GM21529 (cell line): Measurements from ENCODE around the gene ATXN7L1.

Experiments
- ATAC-seq: cut with Tn5 transposase; IDR thresholded peaks from one replicate; pipeline ENCODE4 v1.9.1; 2021; ENCODE audit not compliant: unreplicated experiment

Gene ATXN7L1

GRCh38 chr7:105782391-105783042 lies 93.9 kb downstream of the ATXN7L1 start:
- ATAC-seq, result no peak

DNA sequence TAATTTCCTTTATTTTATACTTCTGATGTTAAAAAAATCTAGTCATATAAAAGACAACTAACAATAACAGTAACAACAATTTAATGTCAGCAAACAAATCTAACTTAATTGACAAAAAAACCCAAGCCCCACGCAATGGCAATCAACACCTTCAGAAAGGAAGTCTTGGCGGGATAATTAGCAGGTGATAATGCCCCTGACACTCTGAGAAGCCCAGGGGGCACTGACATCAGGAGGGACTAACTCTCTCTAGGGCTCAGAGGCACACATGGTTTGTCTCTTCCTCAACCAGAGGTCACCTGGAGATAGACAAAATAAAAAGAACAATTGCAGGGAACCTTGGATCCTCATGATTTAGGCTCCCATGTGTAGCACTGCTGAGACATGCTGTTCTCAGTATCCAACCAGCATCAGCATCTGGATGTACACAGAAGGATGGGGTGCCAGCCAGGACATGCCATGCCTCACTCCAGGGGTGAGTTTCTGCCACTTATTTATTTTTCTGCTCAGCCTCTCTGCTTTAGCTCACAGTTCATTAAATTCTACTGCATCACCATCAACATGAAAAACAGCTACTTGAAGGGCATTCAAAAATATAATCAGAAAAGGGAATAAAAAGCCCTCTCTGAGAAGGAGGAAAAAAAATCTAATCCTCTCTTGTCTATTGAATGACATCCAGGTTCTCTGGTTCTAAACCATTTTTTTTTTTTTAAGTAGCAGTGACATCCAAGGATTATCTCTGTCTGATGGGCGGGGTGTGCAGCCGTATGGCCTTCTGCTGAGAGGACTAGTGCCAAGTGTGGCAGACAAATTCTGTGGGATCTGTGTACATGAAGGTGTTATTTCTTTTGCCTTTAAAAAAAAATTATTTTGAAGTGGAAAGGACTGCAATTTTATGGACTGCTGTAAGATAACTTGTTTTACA lies 96.3 kb downstream of the ATXN7L1 start:
- ATAC-seq, result no peak

- ATAC-seq, result no peak
These were observed 97.4 kb downstream of the ATXN7L1 start for GRCh38 chr7:105778956-105779355.

DNA sequence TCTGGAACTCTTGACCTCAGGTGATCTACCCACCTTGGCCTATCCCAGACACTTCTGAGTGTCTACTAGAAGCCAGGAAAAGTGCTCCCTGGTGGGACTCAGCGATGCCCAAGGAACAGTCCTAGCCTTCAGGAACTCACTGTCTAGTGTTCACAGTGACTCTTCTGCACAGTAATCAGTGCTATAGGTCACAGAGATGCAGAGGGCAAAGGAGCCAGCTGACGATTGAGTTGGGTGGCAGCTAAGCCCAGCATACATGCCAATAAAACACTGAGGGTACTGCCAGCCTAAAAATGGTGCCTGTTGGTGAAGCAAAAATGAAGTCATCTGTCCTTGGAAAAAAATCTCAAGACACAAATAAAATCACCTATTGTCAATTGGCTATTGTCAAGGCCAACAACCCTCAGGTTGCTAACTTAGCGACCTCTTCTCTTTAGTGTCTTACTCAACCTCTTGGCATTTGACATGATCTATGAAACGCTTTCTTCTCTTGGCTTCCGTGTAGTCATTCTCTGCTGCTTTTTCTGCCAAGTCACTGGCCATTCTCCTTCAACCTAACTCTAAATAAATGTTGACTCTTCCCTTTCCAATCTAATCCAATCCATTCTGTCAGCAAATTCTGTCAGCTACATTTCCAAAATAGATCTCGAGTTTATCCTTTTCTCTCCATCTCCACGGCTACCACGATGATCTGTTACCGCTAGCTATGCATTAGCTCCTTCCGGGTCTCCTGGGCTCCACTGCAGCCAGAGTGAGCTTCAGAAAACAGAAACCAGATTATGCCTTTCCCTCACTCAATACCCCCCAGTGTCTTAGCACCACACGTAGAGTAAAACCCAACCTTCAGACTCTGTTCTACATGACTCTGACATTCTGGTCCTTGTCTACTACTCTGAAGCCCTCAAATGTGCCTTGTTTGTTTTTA lies 99.2 kb downstream of the ATXN7L1 start:
- no peak for ATAC-seq

- ATAC-seq, result no peak
These were observed 100.2 kb downstream of the ATXN7L1 start for GRCh38 chr7:105776068-105776790.

DNA sequence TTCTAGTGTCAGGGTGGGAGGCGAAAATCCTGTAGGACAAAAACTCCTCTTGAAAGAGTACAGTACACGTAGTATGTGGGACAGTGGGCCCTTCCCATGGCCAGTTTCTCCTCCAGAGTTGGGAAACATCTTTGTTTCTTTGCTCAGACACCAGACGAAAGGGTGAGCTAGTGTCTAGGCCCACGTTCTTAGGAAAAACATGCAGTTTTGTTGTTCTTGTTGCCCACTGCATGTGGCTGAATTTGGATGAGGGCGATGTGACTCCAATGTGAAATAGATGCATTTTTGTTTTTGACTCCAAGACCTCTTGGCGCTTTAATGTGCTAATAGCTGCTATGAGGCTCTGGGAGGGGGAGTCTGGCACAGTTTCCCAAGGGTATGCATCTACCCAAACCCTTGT lies 100.8 kb downstream of the ATXN7L1 start:
- ATAC-seq, result no peak

DNA sequence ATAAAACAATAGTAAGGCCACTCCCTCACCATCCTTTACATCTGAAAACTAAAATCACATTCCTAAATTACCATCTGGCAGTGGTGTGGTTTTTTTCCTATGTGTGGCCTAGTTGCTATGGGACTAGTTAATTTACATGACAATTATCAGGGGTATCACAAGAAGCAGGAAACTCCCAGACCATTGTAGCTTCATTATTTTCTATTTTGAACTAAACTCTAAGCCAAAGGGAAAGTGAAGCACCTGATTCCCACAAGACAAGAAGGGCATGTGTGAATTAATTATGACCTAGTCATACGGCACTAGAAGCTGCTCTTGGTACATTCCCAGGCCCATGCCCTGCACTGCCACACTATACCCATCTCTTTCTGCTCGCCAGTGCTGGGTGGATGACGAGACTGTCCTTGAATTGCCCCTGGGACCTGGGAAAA lies 103.4 kb downstream of the ATXN7L1 start:
- ATAC-seq, result no peak

DNA sequence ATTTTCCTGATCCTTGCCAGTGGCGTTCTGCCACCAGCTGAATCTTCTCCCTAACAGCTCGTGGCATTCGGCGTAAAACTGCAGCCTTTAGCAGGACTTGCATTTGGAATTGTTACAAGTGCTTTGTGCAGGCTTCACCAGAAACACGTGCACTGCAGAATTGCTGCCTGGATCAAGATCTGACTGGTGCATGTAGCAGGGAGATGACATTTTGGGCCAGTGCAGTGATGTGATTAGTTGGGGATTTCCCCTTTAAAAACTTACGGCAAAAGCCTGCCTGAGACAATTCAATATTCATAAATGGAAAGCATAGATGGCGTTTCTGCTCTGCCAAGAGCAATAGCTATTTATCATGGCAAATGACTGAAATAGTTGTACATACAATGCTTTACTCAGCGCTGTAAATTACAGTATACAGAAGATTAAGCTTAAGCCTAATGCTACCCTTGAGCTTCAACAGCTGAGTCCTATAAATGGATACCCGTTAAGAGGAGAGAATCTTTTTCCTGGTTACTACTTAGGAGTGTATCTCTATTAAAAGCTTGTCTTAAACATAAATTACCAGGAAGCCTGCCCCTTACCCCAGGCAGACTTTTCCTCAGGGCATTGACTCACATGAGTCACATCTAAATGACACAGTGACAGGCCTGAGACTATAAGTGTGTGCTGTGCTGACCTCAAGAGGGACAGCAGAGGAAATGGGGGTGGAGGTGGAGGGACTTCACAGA lies 106.3 kb downstream of the ATXN7L1 start:
- no peak for ATAC-seq

DNA sequence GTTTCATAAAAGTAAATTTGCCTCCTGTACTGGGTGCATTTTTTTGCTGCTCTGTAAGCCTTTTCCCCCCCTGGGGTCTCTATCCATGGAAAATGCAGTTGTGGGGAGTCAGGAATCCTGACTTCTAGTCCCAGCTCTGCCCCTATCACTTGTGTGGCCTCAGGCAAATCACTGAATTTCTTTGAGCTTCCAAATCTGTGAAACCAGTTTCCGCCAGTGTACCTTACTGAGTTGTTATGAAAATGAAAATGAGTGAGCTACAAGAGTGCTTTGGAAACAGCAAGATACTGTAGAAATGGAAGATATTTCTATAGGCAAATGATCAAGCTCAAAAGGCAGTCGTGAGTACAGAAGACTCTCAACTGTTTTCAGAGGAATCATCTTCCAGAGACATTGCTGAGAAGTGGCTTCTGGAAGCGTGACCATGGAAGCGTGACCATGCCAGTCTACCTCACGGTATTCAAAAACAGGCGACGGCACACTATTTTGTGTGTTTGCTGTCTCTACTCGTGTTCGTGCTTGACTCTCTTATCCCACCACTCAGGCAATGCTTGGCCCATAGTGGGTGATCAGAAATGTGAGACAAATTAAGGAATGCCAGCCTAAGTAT lies 107.4 kb downstream of the ATXN7L1 start:
- no peak for ATAC-seq

- no peak for ATAC-seq
These were observed 108.3 kb downstream of the ATXN7L1 start for GRCh38 chr7:105768117-105768516.

DNA sequence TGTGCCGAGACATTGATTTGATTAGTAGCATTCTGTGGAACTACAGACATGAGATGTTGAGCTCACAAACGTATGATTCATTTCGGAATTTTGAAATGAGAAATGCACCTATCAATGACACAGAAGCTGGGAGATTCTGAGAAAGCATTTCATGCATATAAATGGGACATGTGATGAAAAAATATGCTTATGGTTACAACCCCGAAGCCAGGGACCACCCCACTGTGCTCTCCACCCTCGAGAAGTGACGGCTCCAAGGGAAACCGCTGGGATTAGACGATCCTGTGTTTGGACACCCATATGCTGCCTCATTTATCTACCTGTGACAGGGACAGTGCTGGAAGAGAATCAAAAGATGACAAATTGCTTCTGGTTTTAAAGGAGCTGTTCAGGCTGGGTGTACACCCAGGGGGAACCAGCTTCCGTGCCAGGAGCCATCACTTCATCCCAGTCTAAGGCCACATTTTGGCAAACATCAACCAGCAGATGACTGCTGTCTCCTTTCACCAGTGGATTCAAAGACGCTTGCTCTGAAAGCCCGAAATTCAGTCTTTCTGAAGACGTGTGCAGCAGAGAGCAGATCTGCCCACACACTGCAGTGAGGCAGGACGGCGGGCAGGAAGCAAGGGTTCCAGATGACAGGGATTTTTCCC lies 109.9 kb downstream of the ATXN7L1 start:
- ATAC-seq, result peak; percentile 46

DNA sequence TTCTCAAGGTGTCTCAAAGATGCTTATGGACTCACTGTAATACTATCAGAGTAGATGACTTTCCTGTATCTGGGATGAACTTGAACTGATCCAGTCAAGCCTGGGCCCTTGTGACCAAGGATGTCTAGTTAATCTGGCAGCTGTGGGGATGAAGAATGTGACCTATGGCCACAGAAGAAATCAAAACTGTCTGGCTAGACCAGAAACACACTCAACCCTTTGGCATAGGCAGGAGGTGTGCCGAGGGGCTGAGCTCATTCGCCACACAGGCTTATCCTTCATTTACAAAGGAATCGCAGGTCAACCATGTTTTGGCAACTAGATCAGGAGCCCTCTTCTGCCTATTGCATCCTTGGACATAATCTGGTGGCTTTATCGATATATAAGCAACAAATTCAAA lies 110.6 kb downstream of the ATXN7L1 start:
- ATAC-seq, result no peak

DNA sequence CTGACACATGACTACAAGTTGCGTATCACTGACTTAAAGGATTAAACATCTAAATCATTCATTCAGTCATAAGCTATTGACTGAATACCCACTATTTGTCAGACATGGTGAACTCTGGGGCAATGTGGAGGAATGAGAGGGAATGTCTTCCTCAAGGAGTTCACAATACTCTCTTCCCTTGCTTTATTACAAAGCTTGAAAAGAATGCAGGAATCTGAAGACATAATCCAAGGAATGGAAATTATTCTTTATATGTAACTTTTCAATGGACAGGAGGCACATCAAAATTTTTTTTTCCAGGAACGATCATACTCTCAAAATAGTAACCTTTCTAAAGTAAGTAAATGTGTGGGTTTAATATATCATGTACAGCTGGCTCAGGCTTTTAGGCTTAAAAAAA lies 111.9 kb downstream of the ATXN7L1 start:
- no peak for ATAC-seq

GRCh38 chr7:105760551-105761447 lies 115.6 kb downstream of the ATXN7L1 start:
- no peak for ATAC-seq

GRCh38 chr7:105759670-105760550 lies 116.5 kb downstream of the ATXN7L1 start:
- no peak for ATAC-seq

DNA sequence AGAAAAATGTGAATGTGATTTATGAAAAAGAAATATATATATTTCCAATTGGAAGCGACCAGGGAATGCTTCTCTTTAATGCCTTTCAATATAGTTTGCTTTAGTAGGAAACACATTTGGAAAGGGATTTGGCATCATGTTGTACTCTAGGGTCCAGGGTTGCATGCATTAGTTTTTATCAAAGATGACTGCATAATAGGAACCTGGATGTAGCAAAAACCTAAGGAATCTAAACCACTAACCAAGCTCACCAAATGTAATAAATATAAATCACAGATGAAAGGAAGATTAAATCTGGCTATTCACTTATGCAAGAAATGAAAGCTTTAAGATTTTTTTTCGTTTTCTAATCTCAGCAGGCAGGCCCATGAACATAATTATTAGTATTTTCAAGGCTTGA lies 120.0 kb downstream of the ATXN7L1 start:
- no peak for ATAC-seq

DNA sequence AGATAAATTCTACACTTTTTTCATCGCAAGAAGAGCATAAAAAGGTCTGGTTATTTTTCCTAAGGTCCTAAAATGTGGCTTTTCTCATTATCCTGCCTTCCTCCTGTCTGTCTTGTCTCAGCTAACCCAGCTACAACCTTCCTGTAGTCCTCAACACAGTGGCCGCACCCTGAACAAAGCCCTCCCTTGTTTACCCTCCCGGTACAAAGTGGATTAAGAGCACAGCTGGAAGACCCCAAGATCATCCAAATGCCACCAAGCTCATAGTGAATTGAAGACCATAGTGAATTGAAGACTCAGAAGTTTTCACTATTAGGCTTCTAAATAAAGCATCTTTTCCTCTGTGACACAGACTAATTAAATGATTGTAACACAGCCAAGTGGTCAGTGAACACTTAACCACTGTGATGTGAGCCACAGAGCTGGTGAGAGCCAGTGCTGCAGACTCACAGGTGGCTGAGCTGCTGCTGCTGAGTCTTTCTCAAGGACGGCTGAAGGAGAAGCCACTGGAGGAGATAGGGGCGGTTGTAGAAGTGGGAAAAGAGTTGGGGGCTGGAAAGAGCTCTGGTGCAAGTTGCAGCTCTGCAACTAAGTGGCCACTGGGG lies 123.6 kb downstream of the ATXN7L1 start:
- no peak for ATAC-seq
